ENCODE measurements around the gene CRISP3.

The CRISP3 gene

GRCh38 chr6:49744259-49744658 is at the start of gene CRISP3:
TSS of gene CRISP3 (minus strand) at chr6:49744388. CDS start at chr6:49744367, 21 bp downstream.
- Mint-ChIP-seq H3K27ac (no peak within 1 kb of the TSS), H3K4me3 (no peak within 1 kb of the TSS), H3K9me3 (peaks cover under 1% of the 10 kb centered on the region), H3K27me3 (no peaks in the 10 kb centered on the region), H3K36me3 (no peaks in the 10 kb centered on the region), H3K4me1 (no peaks in the 10 kb centered on the region)
- ATAC-seq (ENCODE audit: low read depth): no peak
- DNase-seq (ENCODE audit: low spot score in 2 of 2): no peak

- Mint-ChIP-seq H3K27ac (no peak overlapping the region), H3K36me3 (no peaks in the 10 kb centered on the region), H3K4me3 (no peak overlapping the region), H3K9me3 (peaks cover 2% of the 10 kb centered on the region), H3K27me3 (no peaks in the 10 kb centered on the region), H3K4me1 (no peaks in the 10 kb centered on the region)
- DNase-seq (ENCODE audit: low spot score in 2 of 2) (no peak), ATAC-seq (ENCODE audit: low read depth) (no peak)
Observed at GRCh38 chr6:49790341-49790740, 46.2 kb upstream of the CRISP3 start.

- no peak for ATAC-seq (ENCODE audit: low read depth)
- no peaks in the 10 kb centered on the region for H3K4me1 Mint-ChIP-seq
- DNase-seq (ENCODE audit: low spot score in 2 of 2): no peak
- no peaks in the 10 kb centered on the region for H3K27me3 Mint-ChIP-seq
- no peak within 1 kb of the TSS for H3K27ac Mint-ChIP-seq
- H3K36me3 Mint-ChIP-seq: no peaks in the 10 kb centered on the region
- H3K4me3 Mint-ChIP-seq: no peak within 1 kb of the TSS
- no peaks in the 10 kb centered on the region for H3K9me3 Mint-ChIP-seq
Observed at GRCh38 chr6:49787176-49787575, 43.0 kb upstream of the CRISP3 start, which contains the start of gene PGK2. TSS of gene PGK2 (minus strand) at chr6:49787285. CDS start at chr6:49787187, 98 bp downstream.

- Mint-ChIP-seq H3K4me1 (no peaks in the 10 kb centered on the region), H3K4me3 (no peak overlapping the region), H3K36me3 (no peaks in the 10 kb centered on the region), H3K9me3 (no peaks in the 10 kb centered on the region), H3K27ac (no peak overlapping the region), H3K27me3 (no peaks in the 10 kb centered on the region)
- ATAC-seq (ENCODE audit: low read depth) (no peak), DNase-seq (ENCODE audit: low spot score in 2 of 2) (no peak)
Observed at GRCh38 chr6:49784272-49784671, 40.1 kb upstream of the CRISP3 start.

GRCh38 chr6:49782725-49783124 is 38.5 kb upstream of the CRISP3 start:
- H3K4me3 Mint-ChIP-seq: no peak overlapping the region
- no peaks in the 10 kb centered on the region for H3K4me1 Mint-ChIP-seq

GRCh38 chr6:49782293-49782692 is 38.1 kb upstream of the CRISP3 start:
- no peak for DNase-seq (ENCODE audit: low spot score in 2 of 2)

More at GRCh38 chr6:49782725-49783124, 38.5 kb upstream of the CRISP3 start:
- Mint-ChIP-seq H3K27me3 (no peaks in the 10 kb centered on the region), H3K36me3 (no peaks in the 10 kb centered on the region), H3K9me3 (no peaks in the 10 kb centered on the region), H3K27ac (no peak overlapping the region)
- ATAC-seq (ENCODE audit: low read depth) (no peak), DNase-seq (ENCODE audit: low spot score in 2 of 2) (no peak)

GRCh38 chr6:49776444-49776843 is 32.3 kb upstream of the CRISP3 start:
- Mint-ChIP-seq H3K27ac (no peak overlapping the region), H3K4me3 (no peak overlapping the region), H3K27me3 (no peaks in the 10 kb centered on the region), H3K36me3 (no peaks in the 10 kb centered on the region), H3K4me1 (no peaks in the 10 kb centered on the region), H3K9me3 (peaks cover 3% of the 10 kb centered on the region)
- no peak for ATAC-seq (ENCODE audit: low read depth)
- no peak for DNase-seq (ENCODE audit: low spot score in 2 of 2)

More at GRCh38 chr6:49782293-49782692, 38.1 kb upstream of the CRISP3 start:
- no peaks in the 10 kb centered on the region for H3K36me3 Mint-ChIP-seq
- no peak overlapping the region for H3K4me3 Mint-ChIP-seq
- ATAC-seq (ENCODE audit: low read depth): no peak
- H3K27ac Mint-ChIP-seq: no peak overlapping the region
- H3K27me3 Mint-ChIP-seq: no peaks in the 10 kb centered on the region
- H3K9me3 Mint-ChIP-seq: no peaks in the 10 kb centered on the region
- no peaks in the 10 kb centered on the region for H3K4me1 Mint-ChIP-seq

- ATAC-seq (ENCODE audit: low read depth) (no peak), DNase-seq (ENCODE audit: low spot score in 2 of 2) (no peak)
- Mint-ChIP-seq H3K4me1 (no peaks in the 10 kb centered on the region), H3K4me3 (no peak overlapping the region), H3K27ac (no peak overlapping the region), H3K9me3 (peaks cover 3% of the 10 kb centered on the region), H3K27me3 (no peaks in the 10 kb centered on the region), H3K36me3 (no peaks in the 10 kb centered on the region)
Observed at GRCh38 chr6:49775043-49775442, 30.9 kb upstream of the CRISP3 start.

- H3K4me1 Mint-ChIP-seq: no peaks in the 10 kb centered on the region
- no peak overlapping the region for H3K27ac Mint-ChIP-seq
- no peaks in the 10 kb centered on the region for H3K36me3 Mint-ChIP-seq
- H3K4me3 Mint-ChIP-seq: no peak overlapping the region
- no peaks in the 10 kb centered on the region for H3K27me3 Mint-ChIP-seq
- peaks cover 3% of the 10 kb centered on the region for H3K9me3 Mint-ChIP-seq
- DNase-seq (ENCODE audit: low spot score in 2 of 2) (no peak), ATAC-seq (ENCODE audit: low read depth) (no peak)
Observed at GRCh38 chr6:49772285-49772684, 28.1 kb upstream of the CRISP3 start.

GRCh38 chr6:49766762-49767161 is 22.6 kb upstream of the CRISP3 start:
- Mint-ChIP-seq H3K36me3 (no peaks in the 10 kb centered on the region), H3K9me3 (peaks cover 4% of the 10 kb centered on the region), H3K4me3 (no peak overlapping the region), H3K27me3 (no peaks in the 10 kb centered on the region), H3K4me1 (no peaks in the 10 kb centered on the region), H3K27ac (no peak overlapping the region)
- DNase-seq (ENCODE audit: low spot score in 2 of 2): no peak
- ATAC-seq (ENCODE audit: low read depth): no peak

- Mint-ChIP-seq H3K4me1 (no peaks in the 10 kb centered on the region), H3K9me3 (peaks cover 4% of the 10 kb centered on the region), H3K4me3 (no peak overlapping the region), H3K36me3 (no peaks in the 10 kb centered on the region), H3K27me3 (no peaks in the 10 kb centered on the region), H3K27ac (no peak overlapping the region)
- DNase-seq (ENCODE audit: low spot score in 2 of 2) (no peak), ATAC-seq (ENCODE audit: low read depth) (no peak)
Observed at GRCh38 chr6:49764571-49765236, 20.5 kb upstream of the CRISP3 start.

- no peaks in the 10 kb centered on the region for H3K27me3 Mint-ChIP-seq
Observed at GRCh38 chr6:49743429-49743828, 759 bp downstream of the CRISP3 start.

GRCh38 chr6:49739423-49739822 is 4.8 kb downstream of the CRISP3 start:
- H3K4me3 Mint-ChIP-seq: no peak overlapping the region
- H3K36me3 Mint-ChIP-seq: no peaks in the 10 kb centered on the region
- H3K4me1 Mint-ChIP-seq: no peaks in the 10 kb centered on the region
- no peak overlapping the region for H3K27ac Mint-ChIP-seq
- no peaks in the 10 kb centered on the region for H3K27me3 Mint-ChIP-seq
- no peak for DNase-seq (ENCODE audit: low spot score in 2 of 2)
- no peak for ATAC-seq (ENCODE audit: low read depth)
- no peaks in the 10 kb centered on the region for H3K9me3 Mint-ChIP-seq

More at GRCh38 chr6:49743429-49743828, 759 bp downstream of the CRISP3 start:
- no peak for ATAC-seq (ENCODE audit: low read depth)
- no peaks in the 10 kb centered on the region for H3K36me3 Mint-ChIP-seq
- no peak for DNase-seq (ENCODE audit: low spot score in 2 of 2)
- no peak overlapping the region for H3K27ac Mint-ChIP-seq
- no peaks in the 10 kb centered on the region for H3K9me3 Mint-ChIP-seq
- H3K4me3 Mint-ChIP-seq: no peak overlapping the region
- no peaks in the 10 kb centered on the region for H3K4me1 Mint-ChIP-seq

- Mint-ChIP-seq H3K4me1 (no peaks in the 10 kb centered on the region), H3K9me3 (peaks cover 1% of the 10 kb centered on the region), H3K27me3 (no peaks in the 10 kb centered on the region), H3K36me3 (no peaks in the 10 kb centered on the region), H3K27ac (no peak overlapping the region), H3K4me3 (no peak overlapping the region)
- DNase-seq (ENCODE audit: low spot score in 2 of 2) (no peak), ATAC-seq (ENCODE audit: low read depth) (no peak)
Observed at GRCh38 chr6:49736017-49736508, 8.1 kb downstream of the CRISP3 start.

- no peak overlapping the region for H3K27ac Mint-ChIP-seq
- no peak for ATAC-seq (ENCODE audit: low read depth)
- no peaks in the 10 kb centered on the region for H3K36me3 Mint-ChIP-seq
- DNase-seq (ENCODE audit: low spot score in 2 of 2): no peak
- no peaks in the 10 kb centered on the region for H3K27me3 Mint-ChIP-seq
- H3K4me1 Mint-ChIP-seq: no peaks in the 10 kb centered on the region
- H3K4me3 Mint-ChIP-seq: no peak overlapping the region
- H3K9me3 Mint-ChIP-seq: peaks cover 3% of the 10 kb centered on the region
Observed at GRCh38 chr6:49733680-49734079, 10.5 kb downstream of the CRISP3 start.
